Measurements from ENCODE around the gene AIM2.

- TF ChIP-seq ZNF274 (IDR thresholded peaks at IDR 0.05; ENCODE audit: low read depth, low read length) (no peak), YY1 (IDR thresholded peaks at IDR 0.05; ENCODE audit: insufficient read depth, insufficient read length) (no peak), SUZ12 (IDR thresholded peaks at IDR 0.05; ENCODE audit: extremely low read depth, insufficient read depth, insufficient read length) (no peak)
Observed at GRCh38 chr1:159025043-159025442, 51.5 kb downstream of the AIM2 start.

Data from NT2/D1 (cell line).